Body of pancreas (tissue), 4 donors: Measurements from ENCODE around the gene SPATS2. TPM values are rescaled to one million over a fixed set of nuclear protein-coding genes. Genes with fewer than 3 reads are reported as not detected.

Experiments used
- ATAC-seq: fragments of 150-250 bp; one replicate; pipeline ENCODE4 v1.9.1; 2016
- DNase-seq, 4 donors: peaks; one replicate each; pipeline ENCODE4 v3.0.0-alpha.2; 2019
- H3K27ac ChIP-seq, 4 donors: fragments of 200-600 bp; sonication (generic); 1 replicate in 3 of 4; 2 replicates in 1 of 4; pipeline versions ENCODE4 v1.5.1 to v1.6.1; 2016 to 2019; ENCODE audit warnings: mild to moderate bottlenecking in 1 of 4, mixed read lengths in 1 of 4, moderate library complexity in 1 of 4
- H3K27me3 ChIP-seq, 2 donors: fragments of 200-600 bp; sonication (generic); one replicate each; pipeline ENCODE4 v1.6.0; 2016; ENCODE audit warnings: mild to moderate bottlenecking in 1 of 2
- H3K36me3 ChIP-seq, 2 donors: fragments of 200-600 bp; sonication (generic); replicated peaks in 1 of 2; 2 replicates each; pipeline ENCODE4 v1.5.1; 2016; ENCODE audit warnings: low read depth in 2 of 2; ENCODE audit not compliant: insufficient read depth in 1 of 2
- H3K4me1 ChIP-seq: fragments of 200-600 bp; sonication (generic); one replicate; pipeline ENCODE4 v1.6.0; 2016
- H3K4me3 ChIP-seq, 2 donors: fragments of 200-600 bp; sonication (generic); 1 replicate in 1 of 2; 2 replicates in 1 of 2; pipeline ENCODE4 v1.5.1; 2016 to 2019
- H3K9me3 ChIP-seq, 3 donors: fragments of 200-600 bp; sonication (generic); 1 replicate in 2 of 3; 2 replicates in 1 of 3; pipeline ENCODE4 v1.5.1; 2016
- CTCF ChIP-seq, 7 experiments: fragments of 450-650 bp in 4 of 7; fragments of 200-600 bp in 3 of 7; sonication (generic) in 3 of 7; IDR thresholded peaks; one replicate each; pipeline ENCODE4 v1.5.1; 2016 to 2019; ENCODE audit warnings: antibody characterized with exemption in 7 of 7
- POLR2A ChIP-seq, 3 donors: fragments of 450-650 bp; IDR thresholded peaks; one replicate each; pipeline ENCODE4 v1.6.1; 2016; ENCODE audit warnings: antibody characterized with exemption in 3 of 3, mild to moderate bottlenecking in 2 of 3
- WGBS, 2 donors: methylation state at CpG; one replicate each; pipeline ENCODE4 v1.1.5; 2017; 5-methylcytosine and 5-hydroxymethylcytosine counted together
- intact Hi-C: fragments of 100-400 bp; cut with DNase I; formaldehyde crosslinking; loops from one replicate; pipeline ENCODE4 v1.15.1; 2023
- total RNA-seq, 2 donors: library from RNA; depleted of rRNA; stranded (reverse); fragments of >200 nt; gene quantifications; one replicate each; pipeline ENCODE4 v1.1.0, GENCODE V29; 2016

SPATS2 gene
- total RNA-seq, 2 donors from 2014 or later: 10.9 to 17.5 TPM

GRCh38 chr12:49558526-49558925 is 191.3 kb downstream of the SPATS2 start:
- intact Hi-C loops: no loop called here

DNA sequence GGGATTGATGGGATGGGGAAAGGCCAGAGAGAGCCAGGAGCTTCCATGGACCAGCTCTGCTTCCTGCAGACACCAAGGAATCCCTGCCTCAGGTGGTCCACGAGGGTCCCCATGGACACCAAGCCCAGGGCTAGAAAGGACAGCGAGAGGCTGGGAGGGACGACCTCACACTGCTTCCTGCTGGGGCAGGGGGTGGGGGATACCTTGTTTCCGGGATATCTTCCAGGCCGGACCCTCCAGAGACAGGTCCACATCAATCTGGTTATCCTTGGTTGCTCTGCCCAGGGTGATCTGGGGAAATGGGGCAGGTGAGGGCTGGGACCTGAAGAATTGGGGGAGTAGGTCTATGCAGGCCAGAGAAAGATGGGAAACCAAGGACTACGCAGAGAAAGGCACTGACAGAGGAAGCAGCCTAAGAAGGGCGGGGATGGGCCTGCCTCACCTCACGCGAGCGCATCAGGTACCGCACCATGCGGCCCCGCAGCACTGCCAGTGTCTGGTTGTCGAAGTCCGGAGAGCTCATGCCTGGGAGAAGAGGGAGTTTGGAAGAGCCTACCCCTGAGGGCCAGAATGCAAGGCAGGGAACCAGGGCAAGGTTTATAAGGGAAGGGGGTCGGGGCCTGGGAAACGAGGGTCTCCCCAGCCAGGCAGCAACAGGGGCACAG is 191.9 kb downstream of the SPATS2 start:
- no peak overlapping the region for H3K4me3 ChIP-seq
- H3K27ac ChIP-seq: no peak overlapping the region
- intact Hi-C loops: no loop called here
- H3K27me3 ChIP-seq: no peaks in the 10 kb centered on the region
- ATAC-seq (no peak), DNase-seq (no peak)
- H3K9me3 ChIP-seq: no peaks in the 10 kb centered on the region
- 88 to 94% methylated on average over 16 to 17 of the region's 17 CpGs for WGBS, 2 donors
- peaks cover 27 to 38% of the 10 kb centered on the region in 2 donors for H3K36me3 ChIP-seq
- H3K4me1 ChIP-seq: no peaks in the 10 kb centered on the region
- TF ChIP-seq CTCF (IDR thresholded peaks at IDR 0.05) (no peak), POLR2A (IDR thresholded peaks at IDR 0.05) (no peak)

More at GRCh38 chr12:49558526-49558925, 191.3 kb downstream of the SPATS2 start:
- Histone ChIP-seq H3K27ac (no peak overlapping the region), H3K36me3 (peaks cover 27 to 36% of the 10 kb centered on the region in 2 donors), H3K4me3 (no peak overlapping the region), H3K27me3 (no peaks in the 10 kb centered on the region), H3K4me1 (no peaks in the 10 kb centered on the region), H3K9me3 (no peaks in the 10 kb centered on the region)
- DNase-seq (no peak), ATAC-seq (no peak)
- no peak for TF ChIP-seq CTCF (IDR thresholded peaks at IDR 0.05)
- whole genome bisulfite sequencing, 2 donors: 94 to 95% methylated on average over 10 to 13 of the region's 13 CpGs

DNA sequence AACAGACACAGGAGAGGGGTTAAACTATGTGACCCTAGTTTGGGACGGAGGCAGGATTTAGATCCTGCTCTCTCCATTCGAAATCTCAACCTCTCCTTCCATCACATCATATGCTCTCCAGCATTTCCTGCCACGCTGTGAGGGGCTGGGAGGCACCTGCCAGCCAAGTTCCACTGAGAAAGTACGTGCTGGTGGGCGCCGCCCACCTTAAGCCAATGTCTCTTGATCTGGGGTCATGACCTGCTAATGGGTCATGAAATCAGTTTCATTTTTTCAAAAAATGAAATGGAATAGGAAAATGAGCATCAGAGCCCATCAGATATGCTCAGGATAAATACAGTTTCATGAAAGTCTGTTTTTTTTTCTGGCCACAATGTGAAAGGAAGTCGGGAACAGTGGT is 193.4 kb downstream of the SPATS2 start:
- ATAC-seq: no peak
- no peak for DNase-seq
- Histone ChIP-seq H3K27me3 (no peaks in the 10 kb centered on the region), H3K27ac (no peak overlapping the region), H3K4me3 (no peak overlapping the region), H3K36me3 (peaks cover 27 to 38% of the 10 kb centered on the region in 2 donors), H3K9me3 (no peaks in the 10 kb centered on the region), H3K4me1 (peaks cover 1% of the 10 kb centered on the region)
- no peak for TF ChIP-seq POLR2A (IDR thresholded peaks at IDR 0.05)
- TF ChIP-seq CTCF (IDR thresholded peaks at IDR 0.05): no peak
- intact Hi-C loops: no loop called here
- 81 to 87% methylated on average over 7 of the region's 7 CpGs for WGBS, 2 donors

GRCh38 chr12:49562233-49562632 is 195.0 kb downstream of the SPATS2 start:
- DNase-seq: no peak
- H3K36me3 ChIP-seq: peaks cover 27 to 38% of the 10 kb centered on the region in 2 donors
- no peaks in the 10 kb centered on the region for H3K9me3 ChIP-seq
- ATAC-seq: no peak
- TF ChIP-seq POLR2A (IDR thresholded peaks at IDR 0.05) (no peak), CTCF (IDR thresholded peaks at IDR 0.05) (no peak)
- intact Hi-C loops: no loop called here
- H3K4me1 ChIP-seq: peaks cover 17% of the 10 kb centered on the region
- WGBS, 2 donors: 83 to 84% methylated on average over 6 of the region's 6 CpGs
- H3K27me3 ChIP-seq: no peaks in the 10 kb centered on the region
- H3K27ac ChIP-seq: no peak overlapping the region
- H3K4me3 ChIP-seq: no peak overlapping the region

DNA sequence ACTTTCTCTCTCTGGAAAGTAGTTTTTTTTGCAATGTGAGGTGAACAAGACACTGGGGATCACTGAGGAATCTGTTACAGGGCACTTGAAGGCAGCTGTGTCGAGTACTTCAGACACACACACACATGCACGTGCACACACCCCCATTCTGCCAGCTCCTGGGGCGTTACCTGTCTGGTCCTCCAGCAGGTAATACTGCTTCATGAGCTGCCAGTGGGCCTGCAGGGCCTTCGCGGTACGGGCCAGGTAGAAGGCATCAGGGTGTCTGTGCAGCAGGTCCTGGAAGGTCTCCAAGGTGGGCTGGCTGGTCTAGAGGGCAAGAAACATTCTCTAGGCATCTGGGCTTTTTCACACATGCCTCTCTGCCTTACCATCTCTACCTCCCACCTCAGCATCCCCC is 195.6 kb downstream of the SPATS2 start:
- no peak overlapping the region for H3K4me3 ChIP-seq
- H3K27ac ChIP-seq: no peak overlapping the region
- intact Hi-C loops: no loop called here
- 80 to 87% methylated on average over 4 to 6 of the region's 6 CpGs for WGBS, 2 donors
- TF ChIP-seq CTCF (IDR thresholded peaks at IDR 0.05): no peak
- no peak for TF ChIP-seq POLR2A (IDR thresholded peaks at IDR 0.05)
- H3K4me1 ChIP-seq: peaks cover 17% of the 10 kb centered on the region
- no peaks in the 10 kb centered on the region for H3K9me3 ChIP-seq
- ATAC-seq (no peak), DNase-seq (no peak)
- H3K36me3 ChIP-seq: peaks cover 21 to 38% of the 10 kb centered on the region in 2 donors
- no peaks in the 10 kb centered on the region for H3K27me3 ChIP-seq
